GM18505 (cell line): ENCODE data around the gene FAM222B.
"Not testable (repeated sequence)": the region's sequence is repeated elsewhere in the genome, so short reads cannot be mapped to it uniquely, and the experiment has no call there.

ENCODE experiments used
- ATAC-seq: cut with Tn5 transposase; IDR thresholded peaks from one replicate; pipeline ENCODE4 v1.9.1; 2021; ENCODE audit not compliant: unreplicated experiment
- POLR2A ChIP-seq: IDR thresholded peaks from 4 replicates; pipeline ENCODE4 v1.6.1; 2011; ENCODE audit warnings: borderline replicate concordance; ENCODE audit not compliant: insufficient read depth, insufficient read length; ENCODE audit errors: extremely low read depth

Gene FAM222B

GRCh38 chr17:28841901-28842281 lies 699 bp downstream of the FAM222B start:
- no peak for TF ChIP-seq POLR2A
- ATAC-seq, result no peak

GRCh38 chr17:28839221-28839620 lies 3.4 kb downstream of the FAM222B start:
- TF ChIP-seq POLR2A, result no peak
- ATAC-seq, result no peak

DNA sequence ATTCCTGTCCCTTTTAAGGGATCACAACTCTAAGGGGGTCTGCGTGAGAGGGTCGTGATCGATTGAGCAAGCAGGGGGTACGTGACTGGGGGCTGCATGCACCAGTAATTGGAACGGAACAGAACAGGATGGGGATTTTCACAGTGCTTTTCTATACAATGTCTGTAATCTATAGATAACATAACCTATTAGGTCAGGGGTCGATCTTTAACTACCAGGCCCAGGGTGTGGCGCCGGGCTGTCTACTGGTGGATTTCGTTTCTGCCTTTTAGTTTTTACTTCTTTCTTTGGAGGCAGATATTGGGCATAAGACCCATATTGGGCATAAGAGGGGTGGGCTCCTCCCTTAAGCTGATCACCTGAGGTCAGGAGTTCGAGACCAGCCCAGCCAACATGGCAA lies 6.0 kb downstream of the FAM222B start:
- not testable (repeated sequence) for ATAC-seq

DNA sequence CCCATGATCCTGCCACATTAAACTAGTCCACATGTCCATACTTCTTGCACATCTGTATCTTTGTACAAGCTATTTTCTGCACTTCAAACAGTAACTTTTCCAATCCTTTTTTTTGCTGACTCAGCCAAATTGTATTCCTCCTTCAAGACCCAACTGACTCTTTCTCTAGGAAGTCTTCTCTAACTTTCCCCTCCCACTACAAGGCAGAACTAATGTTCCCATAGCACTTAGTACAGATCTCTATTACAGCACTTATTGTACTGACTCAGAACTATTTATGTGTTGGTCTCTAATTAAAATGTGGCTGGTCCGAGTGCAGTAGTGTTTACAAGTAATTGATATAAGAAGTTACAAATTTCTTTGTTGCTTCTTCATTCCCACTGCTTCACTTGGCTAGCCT lies 8.2 kb downstream of the FAM222B start:
- no peak for TF ChIP-seq POLR2A
- ATAC-seq, result no peak

- no peak for TF ChIP-seq POLR2A
- ATAC-seq, result no peak
Observed at GRCh38 chr17:28828294-28829040, 14.1 kb downstream of the FAM222B start.

- no peak for TF ChIP-seq POLR2A
Observed at GRCh38 chr17:28827672-28828071, 14.9 kb downstream of the FAM222B start.

DNA sequence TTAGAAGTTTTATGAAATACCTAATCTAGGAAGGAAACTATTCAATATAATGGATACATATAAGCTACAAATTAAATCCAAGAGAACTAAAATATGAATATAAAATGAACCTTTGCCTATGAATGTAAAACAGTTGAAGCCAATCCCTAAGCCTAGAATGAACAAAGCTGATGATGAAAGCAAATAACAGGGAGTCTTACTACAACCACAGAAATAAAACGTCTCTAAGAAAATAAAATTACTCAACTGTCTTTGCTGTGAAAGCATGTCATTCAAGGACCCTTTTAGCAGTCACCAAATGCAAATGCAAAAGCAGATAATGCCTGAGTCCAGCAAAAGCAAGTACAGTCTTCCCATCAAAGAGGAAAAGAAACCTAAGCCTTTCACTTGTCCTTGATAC lies 23.0 kb downstream of the FAM222B start:
- ATAC-seq, result no peak
- no peak for TF ChIP-seq POLR2A

More at GRCh38 chr17:28827672-28828071, 14.9 kb downstream of the FAM222B start:
- ATAC-seq, result no peak

GRCh38 chr17:28818819-28819221 lies 23.8 kb downstream of the FAM222B start:
- no peak for TF ChIP-seq POLR2A

GRCh38 chr17:28816540-28816939 lies 26.1 kb downstream of the FAM222B start:
- no peak for ATAC-seq
- no peak for TF ChIP-seq POLR2A

More at GRCh38 chr17:28818819-28819221, 23.8 kb downstream of the FAM222B start:
- ATAC-seq, result no peak

GRCh38 chr17:28812748-28813377 lies 29.7 kb downstream of the FAM222B start:
- no peak for ATAC-seq
- TF ChIP-seq POLR2A, result no peak

DNA sequence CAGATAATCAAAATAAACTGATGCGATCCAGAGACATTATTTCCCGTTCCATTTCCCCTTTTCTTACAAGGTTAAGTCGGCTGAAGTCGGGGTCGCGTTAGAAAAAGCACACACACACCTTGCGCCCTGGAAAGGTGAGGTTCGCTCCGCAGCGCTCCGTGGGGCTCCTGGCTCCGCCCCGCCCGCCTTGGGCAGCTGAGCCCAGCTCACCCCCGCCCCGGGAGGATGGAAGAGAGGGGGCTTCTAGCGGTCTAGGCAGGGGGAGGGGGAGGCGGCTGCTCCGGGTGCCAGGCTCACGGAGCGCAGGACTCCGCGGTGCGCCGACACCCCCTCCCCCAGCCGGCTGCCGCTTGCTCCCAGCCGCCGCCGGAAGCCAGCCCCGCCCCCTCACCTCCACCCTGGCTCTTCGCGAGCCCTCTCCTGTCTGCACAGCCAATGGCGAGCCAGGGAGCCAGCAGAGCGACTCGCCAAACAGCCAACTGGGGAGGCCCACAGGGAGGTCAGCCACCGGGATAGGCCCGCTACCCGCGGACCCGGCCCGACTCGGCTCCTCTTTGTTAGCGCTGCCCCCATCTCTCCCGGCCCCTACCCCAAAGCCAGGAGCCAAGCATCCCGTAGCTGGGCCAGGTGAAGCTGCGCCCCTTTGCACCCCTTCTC lies 30.4 kb downstream of the FAM222B start:
- peak; percentile 96 for ATAC-seq
- no peak for TF ChIP-seq POLR2A

- no peak for ATAC-seq
Observed at GRCh38 chr17:28811651-28812090, 30.9 kb downstream of the FAM222B start.

DNA sequence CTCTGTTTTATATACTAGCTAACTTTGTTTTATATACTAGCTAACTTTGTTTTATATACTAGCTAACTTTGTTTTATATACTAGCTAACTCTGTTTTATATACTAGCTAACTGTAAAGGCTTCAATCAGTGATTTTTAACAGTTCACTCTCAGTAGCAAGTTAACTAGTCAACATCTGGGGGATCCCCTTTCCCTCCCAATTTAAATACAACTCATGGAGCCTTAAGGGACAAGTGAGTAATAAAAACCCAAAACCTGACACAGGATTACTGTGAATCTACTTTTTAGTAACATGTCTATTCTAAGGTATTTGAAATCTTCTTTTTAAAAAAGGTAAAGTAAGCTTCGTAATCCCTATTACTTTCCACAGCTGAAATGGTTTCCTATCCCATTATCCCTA lies 32.2 kb downstream of the FAM222B start:
- TF ChIP-seq POLR2A, result no peak
- ATAC-seq, result no peak

More at GRCh38 chr17:28811651-28812090, 30.9 kb downstream of the FAM222B start:
- no peak for TF ChIP-seq POLR2A
